Transverse colon (tissue), 3 donors: ENCODE results near the gene STRAP.

ENCODE experiments used
- CTCF ChIP-seq, 5 experiments: fragments of 200-600 bp in 3 of 5; fragments of 450-650 bp in 2 of 5; sonication (generic) in 3 of 5; IDR thresholded peaks; 1 replicate in 2 of 5; 2 replicates in 3 of 5; pipeline ENCODE4 v1.5.1; 2016 to 2017; ENCODE audit warnings: antibody characterized with exemption in 5 of 5, inconsistent platforms in 3 of 5, mild to moderate bottlenecking in 2 of 5, moderate library complexity in 1 of 5
- POLR2A ChIP-seq: fragments of 450-650 bp; IDR thresholded peaks from one replicate; pipeline ENCODE4 v1.6.1; 2016; ENCODE audit warnings: antibody characterized with exemption, mild to moderate bottlenecking, moderate library complexity

- TF ChIP-seq CTCF (IDR thresholded peaks at IDR 0.05) (no peak), POLR2A (no peak)
These were observed 18.2 kb upstream of the STRAP start for GRCh38 chr12:15863984-15864383.
